ENCODE data around the gene SDK1. TPM values are rescaled to one million over a fixed set of nuclear protein-coding genes. Genes with fewer than 3 reads are reported as not detected.

The SDK1 gene
- total RNA-seq, 1 donor from 2014 or later = 1.3 TPM

DNA sequence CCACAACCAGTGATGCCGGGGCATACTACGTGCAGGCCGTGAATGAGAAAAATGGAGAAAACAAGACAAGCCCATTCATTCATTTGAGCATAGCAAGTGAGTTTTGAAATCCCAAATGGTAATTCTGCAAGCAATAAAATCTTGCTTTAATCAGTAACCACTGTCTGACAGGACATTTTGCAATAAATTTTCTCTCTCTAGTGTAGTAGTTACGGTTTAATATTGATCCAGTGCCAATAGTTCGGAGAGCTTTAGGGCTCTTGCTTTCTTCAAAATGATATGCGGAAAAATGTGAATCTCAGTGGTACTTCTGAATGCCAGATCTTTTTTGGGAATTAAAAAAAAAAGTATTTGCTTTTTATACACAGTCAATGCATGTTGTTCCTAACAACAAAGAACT, 520.4 kb downstream of the SDK1 start:
- intact Hi-C loops (cut with micrococcal nuclease) = no loop called here
- no peak overlapping the region for H3K27ac Mint-ChIP-seq
- ATAC-seq (ENCODE audit: low read depth) (no peak), DNase-seq (no peak)
- H3K36me3 Mint-ChIP-seq (ENCODE audit: low read depth) = no peaks in the 10 kb centered on the region
- TF ChIP-seq, protein P1, sequence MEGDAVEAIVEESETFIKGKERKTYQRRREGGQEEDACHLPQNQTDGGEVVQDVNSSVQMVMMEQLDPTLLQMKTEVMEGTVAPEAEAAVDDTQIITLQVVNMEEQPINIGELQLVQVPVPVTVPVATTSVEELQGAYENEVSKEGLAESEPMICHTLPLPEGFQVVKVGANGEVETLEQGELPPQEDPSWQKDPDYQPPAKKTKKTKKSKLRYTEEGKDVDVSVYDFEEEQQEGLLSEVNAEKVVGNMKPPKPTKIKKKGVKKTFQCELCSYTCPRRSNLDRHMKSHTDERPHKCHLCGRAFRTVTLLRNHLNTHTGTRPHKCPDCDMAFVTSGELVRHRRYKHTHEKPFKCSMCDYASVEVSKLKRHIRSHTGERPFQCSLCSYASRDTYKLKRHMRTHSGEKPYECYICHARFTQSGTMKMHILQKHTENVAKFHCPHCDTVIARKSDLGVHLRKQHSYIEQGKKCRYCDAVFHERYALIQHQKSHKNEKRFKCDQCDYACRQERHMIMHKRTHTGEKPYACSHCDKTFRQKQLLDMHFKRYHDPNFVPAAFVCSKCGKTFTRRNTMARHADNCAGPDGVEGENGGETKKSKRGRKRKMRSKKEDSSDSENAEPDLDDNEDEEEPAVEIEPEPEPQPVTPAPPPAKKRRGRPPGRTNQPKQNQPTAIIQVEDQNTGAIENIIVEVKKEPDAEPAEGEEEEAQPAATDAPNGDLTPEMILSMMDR (IDR thresholded peaks at IDR 0.05) = no peak
- ChIA-PET POLR2A (no interaction called here), CTCF (no interaction called here)
- no peak overlapping the region for H3K4me3 Mint-ChIP-seq
- no peaks in the 10 kb centered on the region for H3K4me1 Mint-ChIP-seq
- H3K27me3 Mint-ChIP-seq = peaks cover 5% of the 10 kb centered on the region
- H3K9me3 Mint-ChIP-seq = no peaks in the 10 kb centered on the region

DNA sequence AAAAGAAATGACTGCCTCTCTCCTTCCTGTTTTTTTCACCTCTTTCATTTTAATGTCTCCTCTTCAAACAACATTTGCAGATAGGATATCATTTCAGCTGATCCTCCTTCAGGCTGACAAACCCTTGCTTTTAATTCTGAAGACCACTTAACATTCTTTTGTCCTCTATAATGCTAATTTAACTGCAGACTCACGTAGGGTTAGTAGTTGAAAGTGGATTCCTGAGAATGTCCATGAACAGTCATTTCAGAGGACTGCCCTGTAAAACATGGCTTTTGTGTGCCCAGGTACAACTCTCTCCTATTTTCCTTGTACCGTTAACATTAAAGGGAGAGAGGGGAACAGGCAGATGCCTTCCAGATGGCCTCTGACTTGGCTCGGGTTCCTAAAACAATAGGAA, 524.4 kb downstream of the SDK1 start:
- CTCF ChIA-PET = no interaction called here
- no peak overlapping the region for H3K4me3 Mint-ChIP-seq
- ATAC-seq (ENCODE audit: low read depth) (no peak), DNase-seq (no peak)
- no peaks in the 10 kb centered on the region for H3K36me3 Mint-ChIP-seq (ENCODE audit: low read depth)
- H3K27me3 Mint-ChIP-seq = no peaks in the 10 kb centered on the region
- TF ChIP-seq, protein P1 (IDR thresholded peaks at IDR 0.05) = no peak
- no peaks in the 10 kb centered on the region for H3K9me3 Mint-ChIP-seq
- no peak overlapping the region for H3K27ac Mint-ChIP-seq
- H3K4me1 Mint-ChIP-seq = no peaks in the 10 kb centered on the region
- intact Hi-C loops (cut with micrococcal nuclease) = no loop called here
- POLR2A ChIA-PET = no interaction called here

DNA sequence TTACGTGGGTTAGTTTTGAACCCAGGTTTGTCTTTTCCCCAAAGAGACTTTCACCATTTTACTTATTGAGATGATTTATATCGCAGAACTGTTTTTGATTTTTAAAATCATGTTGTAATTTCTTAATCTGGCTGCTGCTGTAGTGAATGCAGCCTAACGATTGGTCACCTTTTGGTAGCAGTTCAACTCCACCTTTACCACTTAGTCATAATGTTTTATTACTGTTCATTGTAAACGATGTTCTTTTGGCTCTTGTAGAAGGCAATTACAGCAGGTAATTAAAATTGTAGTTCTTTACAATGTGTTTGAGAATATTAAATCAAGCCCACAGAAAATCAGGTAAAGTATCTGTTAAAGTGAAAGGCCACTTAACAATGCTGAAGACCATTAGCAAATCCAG, 531.1 kb downstream of the SDK1 start:
- H3K36me3 Mint-ChIP-seq (ENCODE audit: low read depth) = no peaks in the 10 kb centered on the region
- POLR2A ChIA-PET = no interaction called here
- TF ChIP-seq, protein P1 (IDR thresholded peaks at IDR 0.05) = no peak
- DNase-seq (no peak), ATAC-seq (ENCODE audit: low read depth) (no peak)
- no peaks in the 10 kb centered on the region for H3K9me3 Mint-ChIP-seq
- H3K27ac Mint-ChIP-seq = no peak overlapping the region
- CTCF ChIA-PET = no interaction called here
- intact Hi-C loops (cut with micrococcal nuclease) = no loop called here
- H3K4me3 Mint-ChIP-seq = no peak overlapping the region
- no peaks in the 10 kb centered on the region for H3K27me3 Mint-ChIP-seq
- no peaks in the 10 kb centered on the region for H3K4me1 Mint-ChIP-seq

DNA sequence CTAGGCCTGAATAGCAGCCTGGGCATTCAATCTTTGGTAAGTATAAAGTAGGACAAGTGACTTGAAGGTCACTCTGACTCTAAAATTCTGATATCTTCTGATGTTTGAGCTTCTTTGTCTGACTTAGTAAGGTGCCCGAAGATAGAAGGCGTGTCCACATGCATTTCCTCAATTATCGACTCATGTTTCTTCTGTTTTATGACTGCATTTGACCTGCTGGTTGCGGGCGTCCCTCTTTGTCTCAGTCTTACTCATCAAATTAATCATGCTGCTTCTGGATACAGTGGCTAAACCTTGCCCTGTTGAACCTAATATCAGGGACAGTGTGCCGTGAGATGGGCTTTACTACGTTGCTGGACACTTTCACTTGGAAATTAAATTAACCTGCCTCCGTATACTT, 534.1 kb downstream of the SDK1 start:
- POLR2A ChIA-PET = interaction anchor here (0.5 kb wide), 1 partner anchor 84 kb away, joined by 7 read pairs; no protein-coding TSS in a partner anchor
- intact Hi-C loops (cut with micrococcal nuclease) = no loop called here
- TF ChIP-seq, protein P1 (IDR thresholded peaks at IDR 0.05) = no peak
- Mint-ChIP-seq H3K36me3 (ENCODE audit: low read depth) (no peaks in the 10 kb centered on the region), H3K4me3 (no peak overlapping the region), H3K27ac (no peak overlapping the region), H3K27me3 (peaks cover 3% of the 10 kb centered on the region), H3K4me1 (no peaks in the 10 kb centered on the region), H3K9me3 (no peaks in the 10 kb centered on the region)
- CTCF ChIA-PET = no interaction called here
- ATAC-seq (ENCODE audit: low read depth) (no peak), DNase-seq (no peak)

DNA sequence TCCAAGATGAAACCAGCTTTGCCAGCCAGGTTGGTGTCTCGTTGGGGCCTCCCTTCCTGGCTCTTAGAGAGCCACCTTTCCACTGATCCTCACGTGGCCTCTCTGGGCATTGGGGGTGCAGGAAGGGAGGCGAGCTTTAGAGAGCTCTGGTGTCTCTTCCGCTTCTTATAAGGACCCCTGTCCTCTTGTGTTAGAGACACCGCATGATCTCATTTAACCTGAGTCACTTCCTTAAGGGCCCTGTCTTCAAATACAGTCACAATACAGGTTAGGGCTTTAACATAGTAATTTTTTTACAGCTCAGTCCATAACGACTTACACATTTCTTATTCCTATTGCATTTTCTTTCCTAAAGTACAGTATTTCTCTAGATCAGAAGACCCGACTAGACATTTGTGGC, 535.8 kb downstream of the SDK1 start:
- TF ChIP-seq, protein P1 (IDR thresholded peaks at IDR 0.05) = no peak
- Mint-ChIP-seq H3K27ac (no peak overlapping the region), H3K27me3 (peaks cover 3% of the 10 kb centered on the region), H3K9me3 (no peaks in the 10 kb centered on the region), H3K36me3 (ENCODE audit: low read depth) (no peaks in the 10 kb centered on the region), H3K4me3 (no peak overlapping the region), H3K4me1 (no peaks in the 10 kb centered on the region)
- ChIA-PET CTCF (no interaction called here), POLR2A (no interaction called here)
- DNase-seq = no peak
- ATAC-seq (ENCODE audit: low read depth) = no peak
- intact Hi-C loops (cut with micrococcal nuclease) = no loop called here

Measured in activated B cell treated with CpG ODN at 0.5 μM for 24 hours (primary cell).